ENCODE data around the gene URM1.
A peak's percentile ranks its signal among the peaks of the same experiment; 100 is the strongest.

URM1 gene

DNA sequence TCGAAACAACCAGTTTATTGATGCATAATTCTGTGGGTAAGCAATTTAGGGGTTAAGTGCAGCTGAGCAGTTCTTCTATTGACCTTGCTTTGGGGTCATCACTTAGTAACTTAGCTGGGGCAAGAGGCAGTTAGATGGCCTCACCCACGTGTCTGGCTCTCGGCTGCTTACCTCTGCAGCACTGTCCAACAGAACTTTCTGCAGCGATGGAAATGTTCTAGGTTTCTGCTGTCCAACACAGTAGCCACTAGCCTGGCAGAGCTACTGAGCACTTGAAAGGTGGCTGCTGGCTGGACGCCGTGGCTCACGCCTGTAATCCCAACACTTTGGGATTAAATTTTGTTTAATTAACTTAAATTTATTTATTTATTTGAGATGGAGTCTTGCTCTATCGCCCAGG lies 13.1 kb upstream of the URM1 start:
- Histone ChIP-seq H3K27me3 (ENCODE audit: control insufficient read depth, insufficient read depth, low read length) (peaks cover 16% of the 10 kb centered on the region), H3K4me3 (ENCODE audit: low read depth, low read length) (no peak overlapping the region), H3K4me1 (ENCODE audit: control insufficient read depth, insufficient read depth, low read length) (no peaks in the 10 kb centered on the region), H3K9ac (ENCODE audit: low read depth, low read length) (no peak overlapping the region), H3K36me3 (ENCODE audit: control insufficient read depth, insufficient read depth, low read length) (peaks cover 9% of the 10 kb centered on the region), H3K9me3 (ENCODE audit: control insufficient read depth, insufficient read depth, low read length) (no peaks in the 10 kb centered on the region)

GRCh38 chr9:128358861-128359260 lies 12.3 kb upstream of the URM1 start:
- no peak overlapping the region for H3K4me3 ChIP-seq (ENCODE audit: low read depth, low read length)
- peaks cover 24% of the 10 kb centered on the region for H3K27me3 ChIP-seq (ENCODE audit: control insufficient read depth, insufficient read depth, low read length)
- H3K9ac ChIP-seq (ENCODE audit: low read depth, low read length) = no peak overlapping the region
- H3K9me3 ChIP-seq (ENCODE audit: control insufficient read depth, insufficient read depth, low read length) = no peaks in the 10 kb centered on the region
- H3K4me1 ChIP-seq (ENCODE audit: control insufficient read depth, insufficient read depth, low read length) = peaks cover 2% of the 10 kb centered on the region
- peaks cover 9% of the 10 kb centered on the region for H3K36me3 ChIP-seq (ENCODE audit: control insufficient read depth, insufficient read depth, low read length)

DNA sequence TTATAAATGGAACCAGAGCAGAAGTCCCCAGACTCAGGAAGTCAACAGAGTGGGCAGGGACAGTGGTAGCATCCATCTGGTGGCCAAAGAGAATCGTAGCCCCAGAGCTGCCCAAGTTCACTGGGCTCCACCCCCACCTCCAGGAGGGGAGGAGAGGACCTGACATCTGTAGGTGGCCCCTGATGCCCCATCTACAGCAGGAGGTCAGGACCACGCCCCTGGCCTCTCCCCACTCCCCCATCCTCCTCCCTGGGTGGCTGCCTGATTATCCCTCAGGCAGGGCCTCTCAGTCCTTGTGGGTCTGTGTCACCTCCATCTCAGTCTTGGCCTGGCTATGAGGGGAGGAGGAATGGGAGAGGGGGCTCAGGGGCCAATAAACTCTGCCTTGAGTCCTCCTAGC lies 10.3 kb upstream of the URM1 start:
- H3K27me3 ChIP-seq (ENCODE audit: control insufficient read depth, insufficient read depth, low read length) = peaks cover 37% of the 10 kb centered on the region
- no peak overlapping the region for H3K4me3 ChIP-seq (ENCODE audit: low read depth, low read length)
- no peak overlapping the region for H3K9ac ChIP-seq (ENCODE audit: low read depth, low read length)
- H3K36me3 ChIP-seq (ENCODE audit: control insufficient read depth, insufficient read depth, low read length) = no peaks in the 10 kb centered on the region
- H3K9me3 ChIP-seq (ENCODE audit: control insufficient read depth, insufficient read depth, low read length) = no peaks in the 10 kb centered on the region
- H3K4me1 ChIP-seq (ENCODE audit: control insufficient read depth, insufficient read depth, low read length) = peaks cover 10% of the 10 kb centered on the region

- Histone ChIP-seq H3K4me1 (ENCODE audit: control insufficient read depth, insufficient read depth, low read length) (peaks cover 12% of the 10 kb centered on the region), H3K9me3 (ENCODE audit: control insufficient read depth, insufficient read depth, low read length) (no peaks in the 10 kb centered on the region), H3K9ac (ENCODE audit: low read depth, low read length) (no peak overlapping the region), H3K36me3 (ENCODE audit: control insufficient read depth, insufficient read depth, low read length) (no peaks in the 10 kb centered on the region), H3K27me3 (ENCODE audit: control insufficient read depth, insufficient read depth, low read length) (peaks cover 41% of the 10 kb centered on the region), H3K4me3 (ENCODE audit: low read depth, low read length) (no peak overlapping the region)
Measured at GRCh38 chr9:128361296-128361985, 9.7 kb upstream of the URM1 start.

GRCh38 chr9:128361986-128362646 lies 9.1 kb upstream of the URM1 start:
- peak overlapping the region; percentile 14 for H3K4me3 ChIP-seq (ENCODE audit: low read depth, low read length)
- H3K4me1 ChIP-seq (ENCODE audit: control insufficient read depth, insufficient read depth, low read length) = peaks cover 12% of the 10 kb centered on the region
- H3K9me3 ChIP-seq (ENCODE audit: control insufficient read depth, insufficient read depth, low read length) = no peaks in the 10 kb centered on the region
- peaks cover 48% of the 10 kb centered on the region for H3K27me3 ChIP-seq (ENCODE audit: control insufficient read depth, insufficient read depth, low read length)
- no peak overlapping the region for H3K9ac ChIP-seq (ENCODE audit: low read depth, low read length)
- no peaks in the 10 kb centered on the region for H3K36me3 ChIP-seq (ENCODE audit: control insufficient read depth, insufficient read depth, low read length)

GRCh38 chr9:128362774-128363173 lies 8.4 kb upstream of the URM1 start:
- Histone ChIP-seq H3K9me3 (ENCODE audit: control insufficient read depth, insufficient read depth, low read length) (no peaks in the 10 kb centered on the region), H3K36me3 (ENCODE audit: control insufficient read depth, insufficient read depth, low read length) (no peaks in the 10 kb centered on the region), H3K4me3 (ENCODE audit: low read depth, low read length) (peak overlapping the region; percentile 14), H3K27me3 (ENCODE audit: control insufficient read depth, insufficient read depth, low read length) (peaks cover 54% of the 10 kb centered on the region), H3K4me1 (ENCODE audit: control insufficient read depth, insufficient read depth, low read length) (peaks cover 12% of the 10 kb centered on the region), H3K9ac (ENCODE audit: low read depth, low read length) (no peak overlapping the region)

GRCh38 chr9:128365525-128365924 lies 5.6 kb upstream of the URM1 start:
- Histone ChIP-seq H3K9me3 (ENCODE audit: control insufficient read depth, insufficient read depth, low read length) (no peaks in the 10 kb centered on the region), H3K4me3 (ENCODE audit: low read depth, low read length) (peak overlapping the region; percentile 45), H3K36me3 (ENCODE audit: control insufficient read depth, insufficient read depth, low read length) (no peaks in the 10 kb centered on the region), H3K9ac (ENCODE audit: low read depth, low read length) (peak overlapping the region; percentile 24), H3K27me3 (ENCODE audit: control insufficient read depth, insufficient read depth, low read length) (peaks cover 72% of the 10 kb centered on the region), H3K4me1 (ENCODE audit: control insufficient read depth, insufficient read depth, low read length) (peaks cover 12% of the 10 kb centered on the region)

DNA sequence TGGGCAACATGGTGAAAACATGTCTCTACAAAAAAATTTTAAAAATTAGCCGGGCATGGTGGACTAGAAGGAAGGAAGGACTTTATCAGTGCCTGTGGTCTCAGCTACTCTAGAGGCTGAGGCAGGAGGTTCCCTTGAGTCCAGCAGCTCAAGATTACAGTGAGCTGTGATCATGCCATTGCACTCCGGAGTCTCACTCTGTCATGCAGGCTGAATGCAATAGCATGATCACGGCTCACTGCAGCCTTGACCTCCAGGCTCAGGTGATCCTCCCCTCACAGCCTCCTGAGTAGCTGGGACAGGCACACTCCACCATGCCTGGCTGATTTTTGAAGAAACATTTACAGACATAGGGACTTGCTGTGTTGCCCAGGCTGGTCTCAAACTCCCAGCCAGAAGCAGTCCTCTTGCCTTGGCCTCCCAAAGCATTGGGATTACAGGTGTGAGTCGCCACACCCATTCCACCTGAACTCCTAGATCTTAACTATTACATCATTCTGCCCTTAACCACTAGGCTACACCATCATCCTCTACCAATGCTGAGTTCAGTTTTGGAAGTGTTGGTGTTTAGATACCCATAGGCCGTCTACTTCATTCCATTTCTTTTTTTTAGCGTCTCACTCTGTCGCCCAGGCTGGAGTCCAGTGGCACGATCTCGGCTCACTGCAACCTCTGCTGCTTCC lies 2.0 kb upstream of the URM1 start:
- H3K27me3 ChIP-seq (ENCODE audit: control insufficient read depth, insufficient read depth, low read length) = peaks cover 45% of the 10 kb centered on the region
- no peaks in the 10 kb centered on the region for H3K9me3 ChIP-seq (ENCODE audit: control insufficient read depth, insufficient read depth, low read length)
- H3K36me3 ChIP-seq (ENCODE audit: control insufficient read depth, insufficient read depth, low read length) = no peaks in the 10 kb centered on the region
- peaks cover 12% of the 10 kb centered on the region for H3K4me1 ChIP-seq (ENCODE audit: control insufficient read depth, insufficient read depth, low read length)
- no peak overlapping the region for H3K4me3 ChIP-seq (ENCODE audit: low read depth, low read length)
- no peak overlapping the region for H3K9ac ChIP-seq (ENCODE audit: low read depth, low read length)

GRCh38 chr9:128370367-128370751 lies 815 bp upstream of the URM1 start:
- H3K4me1 ChIP-seq (ENCODE audit: control insufficient read depth, insufficient read depth, low read length) = peaks cover 9% of the 10 kb centered on the region
- H3K36me3 ChIP-seq (ENCODE audit: control insufficient read depth, insufficient read depth, low read length) = no peaks in the 10 kb centered on the region
- peak overlapping the region; percentile 77 for H3K9ac ChIP-seq (ENCODE audit: low read depth, low read length)
- peak overlapping the region; percentile 99 for H3K4me3 ChIP-seq (ENCODE audit: low read depth, low read length)
- H3K9me3 ChIP-seq (ENCODE audit: control insufficient read depth, insufficient read depth, low read length) = no peaks in the 10 kb centered on the region
- H3K27me3 ChIP-seq (ENCODE audit: control insufficient read depth, insufficient read depth, low read length) = peaks cover 40% of the 10 kb centered on the region

GRCh38 chr9:128371630-128372117 lies 500 bp downstream of the URM1 start:
- H3K4me1 ChIP-seq (ENCODE audit: control insufficient read depth, insufficient read depth, low read length) = peaks cover 3% of the 10 kb centered on the region
- peaks cover 29% of the 10 kb centered on the region for H3K27me3 ChIP-seq (ENCODE audit: control insufficient read depth, insufficient read depth, low read length)
- H3K9ac ChIP-seq (ENCODE audit: low read depth, low read length) = peak overlapping the region; percentile 70
- no peaks in the 10 kb centered on the region for H3K9me3 ChIP-seq (ENCODE audit: control insufficient read depth, insufficient read depth, low read length)
- no peaks in the 10 kb centered on the region for H3K36me3 ChIP-seq (ENCODE audit: control insufficient read depth, insufficient read depth, low read length)
- peak overlapping the region; percentile 99 for H3K4me3 ChIP-seq (ENCODE audit: low read depth, low read length)

DNA sequence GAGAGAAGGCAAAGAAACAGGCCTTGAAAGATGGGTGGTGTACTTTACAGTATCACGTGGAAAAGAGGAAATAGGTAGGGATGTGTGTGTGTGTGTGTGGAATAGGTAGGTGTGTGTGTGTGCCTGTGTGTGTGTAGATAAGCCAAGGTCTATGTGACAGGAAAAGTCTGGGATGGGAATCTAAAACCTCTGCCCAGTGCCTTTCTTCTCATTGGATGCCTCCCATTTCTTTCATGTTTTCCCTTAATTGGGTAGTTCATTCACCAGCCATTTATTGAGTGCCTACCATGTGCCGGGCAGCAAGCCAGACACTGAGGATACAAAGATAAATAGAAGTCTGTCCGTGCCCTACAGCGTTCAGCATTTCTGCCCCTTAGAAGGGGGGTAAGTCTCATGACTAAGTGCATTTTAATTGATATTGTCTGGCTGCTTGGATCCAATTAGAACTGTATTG lies 1.0 kb downstream of the URM1 start:
- no peaks in the 10 kb centered on the region for H3K36me3 ChIP-seq (ENCODE audit: control insufficient read depth, insufficient read depth, low read length)
- H3K27me3 ChIP-seq (ENCODE audit: control insufficient read depth, insufficient read depth, low read length) = peaks cover 23% of the 10 kb centered on the region
- peaks cover 3% of the 10 kb centered on the region for H3K4me1 ChIP-seq (ENCODE audit: control insufficient read depth, insufficient read depth, low read length)
- peak overlapping the region; percentile 99 for H3K4me3 ChIP-seq (ENCODE audit: low read depth, low read length)
- H3K9ac ChIP-seq (ENCODE audit: low read depth, low read length) = no peak overlapping the region
- H3K9me3 ChIP-seq (ENCODE audit: control insufficient read depth, insufficient read depth, low read length) = no peaks in the 10 kb centered on the region

All from iPS-15b (cell line).